CD14-positive monocyte (primary cell): ENCODE data around the gene PREX1. TPM values are rescaled to one million over a fixed set of nuclear protein-coding genes. Genes with fewer than 3 reads are reported as not detected.

ENCODE experiments used
- DNase-seq, 3 donors: peaks; one replicate each; pipeline ENCODE4 v3.0.0-alpha.2; 2011 to 2022
- H2AFZ ChIP-seq: 2 replicates; pipeline ENCODE4 v1.6.0; 2012; ENCODE audit warnings: mild to moderate bottlenecking, low read depth, low read length, inconsistent platforms; ENCODE audit not compliant: insufficient read depth, poor library complexity, severe bottlenecking
- H3K27ac ChIP-seq, 2 donors: 1 replicate in 1 of 2; 2 replicates in 1 of 2; pipeline ENCODE4 v1.5.1; 2012 to 2013; ENCODE audit warnings: low read length in 2 of 2, control low read depth in 1 of 2, inconsistent platforms in 1 of 2, low read depth in 1 of 2, mild to moderate bottlenecking in 1 of 2
- H3K27me3 ChIP-seq, 2 donors: one replicate each; pipeline versions ENCODE4 v1.6.0 to v1.6.1; 2011 to 2013; ENCODE audit warnings: low read length in 2 of 2; ENCODE audit not compliant: control insufficient read depth in 2 of 2, insufficient read depth in 2 of 2
- H3K36me3 ChIP-seq, 2 donors: replicated peaks in 1 of 2; 1 replicate in 1 of 2; 2 replicates in 1 of 2; pipeline versions ENCODE4 v1.5.1 to v1.6.1; 2012 to 2013; ENCODE audit warnings: low read length in 2 of 2, control low read depth in 1 of 2, inconsistent platforms in 1 of 2, mild to moderate bottlenecking in 1 of 2; ENCODE audit not compliant: insufficient read depth in 2 of 2, control insufficient read depth in 1 of 2
- H3K4me1 ChIP-seq, 2 donors: 1 replicate in 1 of 2; 2 replicates in 1 of 2; pipeline versions ENCODE4 v1.5.1 to v1.6.1; 2012 to 2013; ENCODE audit warnings: low read length in 2 of 2, control low read depth in 1 of 2, inconsistent platforms in 1 of 2, mild to moderate bottlenecking in 1 of 2, moderate library complexity in 1 of 2; ENCODE audit not compliant: insufficient read depth in 2 of 2, control insufficient read depth in 1 of 2
- H3K4me2 ChIP-seq: replicated peaks from 2 replicates; pipeline ENCODE3; 2012; ENCODE audit warnings: low read length, moderate library complexity, mild to moderate bottlenecking; ENCODE audit not compliant: poor library complexity, severe bottlenecking; ENCODE audit errors: extremely low read depth
- H3K4me3 ChIP-seq, 3 experiments: fragments of 200-600 bp in 1 of 3; sonication (generic) in 1 of 3; replicated peaks in 1 of 3; 1 replicate in 2 of 3; 2 replicates in 1 of 3; pipeline ENCODE4 v1.5.1; 2011 to 2013; ENCODE audit warnings: low read length in 3 of 3, mild to moderate bottlenecking in 3 of 3, control low read depth in 2 of 3, low read depth in 2 of 3, inconsistent platforms in 1 of 3, moderate library complexity in 1 of 3
- H3K79me2 ChIP-seq: 2 replicates; pipeline ENCODE4 v1.6.0; 2012; ENCODE audit warnings: mild to moderate bottlenecking, control low read depth, inconsistent platforms, low read length, moderate library complexity; ENCODE audit not compliant: insufficient read depth
- H3K9ac ChIP-seq: 2 replicates; pipeline ENCODE4 v1.6.0; 2017; ENCODE audit warnings: low read length, mild to moderate bottlenecking; ENCODE audit not compliant: insufficient read depth, poor library complexity, severe bottlenecking
- H3K9me3 ChIP-seq, 2 donors: replicated peaks in 1 of 2; 1 replicate in 1 of 2; 2 replicates in 1 of 2; pipeline versions ENCODE4 v1.5.1 to v1.6.1; 2012 to 2013; ENCODE audit warnings: low read length in 2 of 2, control low read depth in 1 of 2; ENCODE audit not compliant: control insufficient read depth in 1 of 2, insufficient read depth in 1 of 2
- H4K20me1 ChIP-seq: 2 replicates; pipeline ENCODE4 v1.6.0; 2012; ENCODE audit warnings: mild to moderate bottlenecking, low read length, control low read depth, moderate library complexity; ENCODE audit not compliant: insufficient read depth
- H3K27ac Mint-ChIP-seq, 7 donors: one replicate each; pipeline ENCODE4 v1.8.0; 2020; ENCODE audit warnings: mild to moderate bottlenecking in 7 of 7, mixed read lengths in 7 of 7, moderate library complexity in 6 of 7, inconsistent platforms in 2 of 7
- H3K27me3 Mint-ChIP-seq, 3 donors: one replicate each; pipeline ENCODE4 v1.8.0; 2021 to 2022; ENCODE audit warnings: low read depth in 3 of 3, mild to moderate bottlenecking in 3 of 3, mixed read lengths in 3 of 3, moderate library complexity in 3 of 3, inconsistent platforms in 1 of 3
- H3K36me3 Mint-ChIP-seq, 2 donors: one replicate each; pipeline ENCODE4 v1.8.0; 2020; ENCODE audit warnings: mixed read lengths in 2 of 2, inconsistent platforms in 1 of 2, mild to moderate bottlenecking in 1 of 2
- H3K4me1 Mint-ChIP-seq: one replicate; pipeline ENCODE4 v1.8.0; 2020; ENCODE audit warnings: mild to moderate bottlenecking, mixed read lengths
- H3K4me3 Mint-ChIP-seq, 2 donors: one replicate each; pipeline ENCODE4 v1.8.0; 2020; ENCODE audit warnings: mild to moderate bottlenecking in 2 of 2, mixed read lengths in 2 of 2, moderate library complexity in 1 of 2
- H3K9me3 Mint-ChIP-seq, 7 donors: one replicate each; pipeline ENCODE4 v1.8.0; 2020 to 2022; ENCODE audit warnings: mixed read lengths in 7 of 7, mild to moderate bottlenecking in 6 of 7, moderate library complexity in 6 of 7, inconsistent platforms in 2 of 7
- WGBS: methylation state at CpG from one replicate; pipeline ENCODE4 v1.1.5; 2013; ENCODE audit warnings: missing lambda C conversion rate; ENCODE audit not compliant: insufficient coverage; 5-methylcytosine and 5-hydroxymethylcytosine counted together
- intact Hi-C, 2 donors: fragments of 100-400 bp; cut with micrococcal nuclease; formaldehyde crosslinking; loops; one replicate each; pipeline versions ENCODE4 v1.15.0 to v1.15.1; 2023
- polyA plus RNA-seq, 3 donors: library from polyadenylated mRNA; depleted of rRNA in 1 of 3; unstranded in 2 of 3; stranded (reverse) in 1 of 3; fragments of 300-500 nt in 2 of 3; fragments of >200 nt in 1 of 3; fragmentation: Illumina TruSeq in 2 of 3; gene quantifications; 1 replicate in 2 of 3; 2 replicates in 1 of 3; pipeline ENCODE4 v1.2.3, GENCODE V29; 2012 to 2021
- TF ChIP-seq, protein P1 (sequence below): fragments of 200-600 bp; IDR thresholded peaks from one replicate; pipeline ENCODE4 v1.8.0; 2022; ENCODE audit warnings: antibody characterized with exemption, mild to moderate bottlenecking

PREX1 gene
- polyA plus RNA-seq, 3 donors = 24.3 to 114 (median 27.5) TPM

GRCh38 chr20:48837014-48837413 is 9.2 kb upstream of the PREX1 start:
- H3K36me3 ChIP-seq = no peaks in the 10 kb centered on the region
- TF ChIP-seq, protein P1, sequence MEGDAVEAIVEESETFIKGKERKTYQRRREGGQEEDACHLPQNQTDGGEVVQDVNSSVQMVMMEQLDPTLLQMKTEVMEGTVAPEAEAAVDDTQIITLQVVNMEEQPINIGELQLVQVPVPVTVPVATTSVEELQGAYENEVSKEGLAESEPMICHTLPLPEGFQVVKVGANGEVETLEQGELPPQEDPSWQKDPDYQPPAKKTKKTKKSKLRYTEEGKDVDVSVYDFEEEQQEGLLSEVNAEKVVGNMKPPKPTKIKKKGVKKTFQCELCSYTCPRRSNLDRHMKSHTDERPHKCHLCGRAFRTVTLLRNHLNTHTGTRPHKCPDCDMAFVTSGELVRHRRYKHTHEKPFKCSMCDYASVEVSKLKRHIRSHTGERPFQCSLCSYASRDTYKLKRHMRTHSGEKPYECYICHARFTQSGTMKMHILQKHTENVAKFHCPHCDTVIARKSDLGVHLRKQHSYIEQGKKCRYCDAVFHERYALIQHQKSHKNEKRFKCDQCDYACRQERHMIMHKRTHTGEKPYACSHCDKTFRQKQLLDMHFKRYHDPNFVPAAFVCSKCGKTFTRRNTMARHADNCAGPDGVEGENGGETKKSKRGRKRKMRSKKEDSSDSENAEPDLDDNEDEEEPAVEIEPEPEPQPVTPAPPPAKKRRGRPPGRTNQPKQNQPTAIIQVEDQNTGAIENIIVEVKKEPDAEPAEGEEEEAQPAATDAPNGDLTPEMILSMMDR = no peak
- 88% methylated on average over 2 of the region's 3 CpGs for WGBS
- peaks cover 25 to 29% of the 10 kb centered on the region in 2 donors for H3K4me1 ChIP-seq
- Mint-ChIP-seq H3K4me1 (peaks cover 21% of the 10 kb centered on the region), H3K9me3 (no peaks in the 10 kb centered on the region), H3K27ac (no peak overlapping the region), H3K4me3 (no peak overlapping the region), H3K36me3 (no peaks in the 10 kb centered on the region), H3K27me3 (no peaks in the 10 kb centered on the region)
- no peaks in the 10 kb centered on the region for H3K79me2 ChIP-seq
- H3K9me3 ChIP-seq = no peaks in the 10 kb centered on the region
- H4K20me1 ChIP-seq = no peaks in the 10 kb centered on the region
- no peaks in the 10 kb centered on the region for H3K27me3 ChIP-seq
- H3K4me2 ChIP-seq = no peak overlapping the region
- H3K4me3 ChIP-seq = no peak overlapping the region
- H2AFZ ChIP-seq = no peak overlapping the region
- H3K9ac ChIP-seq = no peak overlapping the region
- intact Hi-C loops = no loop called here
- no peak for DNase-seq
- H3K27ac ChIP-seq = no peak overlapping the region

DNA sequence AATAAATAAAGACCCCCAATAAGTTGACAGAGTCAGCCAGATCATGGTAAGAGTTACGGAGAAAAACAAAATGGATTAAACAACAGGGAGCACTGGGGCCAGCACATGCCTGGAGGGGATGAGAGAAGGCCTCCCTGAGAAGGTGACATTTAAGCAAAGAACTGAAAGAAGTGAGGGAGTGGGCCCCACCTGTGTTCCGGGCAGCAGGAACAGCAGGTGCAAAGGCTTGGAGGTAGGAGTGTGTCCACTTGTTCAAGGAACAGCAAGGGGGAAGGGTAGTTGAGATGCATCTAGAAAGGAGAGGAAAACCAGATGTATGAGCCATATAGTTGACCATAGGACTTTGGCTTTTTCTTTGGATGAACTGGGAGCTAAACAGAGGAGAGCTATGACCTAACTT is 7.6 kb upstream of the PREX1 start:
- Histone ChIP-seq H3K9ac (no peak overlapping the region), H3K4me1 (peaks cover 41 to 45% of the 10 kb centered on the region in 2 donors), H3K79me2 (peaks cover 1% of the 10 kb centered on the region), H3K4me3 (no peak overlapping the region), H4K20me1 (no peaks in the 10 kb centered on the region), H2AFZ (no peak overlapping the region), H3K4me2 (no peak overlapping the region), H3K36me3 (no peaks in the 10 kb centered on the region), H3K27me3 (no peaks in the 10 kb centered on the region), H3K9me3 (no peaks in the 10 kb centered on the region), H3K27ac (no peak overlapping the region)
- H3K36me3 Mint-ChIP-seq = no peaks in the 10 kb centered on the region
- no peaks in the 10 kb centered on the region for H3K27me3 Mint-ChIP-seq
- intact Hi-C loops = no loop called here
- TF ChIP-seq, protein P1 = no peak
- no peaks in the 10 kb centered on the region for H3K9me3 Mint-ChIP-seq
- WGBS = 100% methylated on average over 2 of the region's 2 CpGs
- H3K4me1 Mint-ChIP-seq = peaks cover 37% of the 10 kb centered on the region
- no peak for DNase-seq
- no peak overlapping the region for H3K4me3 Mint-ChIP-seq
- no peak overlapping the region for H3K27ac Mint-ChIP-seq
